GM10266 (cell line): ENCODE results near the gene SNRPA.

Source experiments
- DNase-seq: peaks from one replicate; pipeline ENCODE4 v3.0.0; 2012; ENCODE audit errors: extremely low spot score
- TF ChIP-seq, protein P1 (sequence below): IDR thresholded peaks from 2 replicates; pipeline ENCODE4 v1.5.1; 2012; ENCODE audit warnings: mild to moderate bottlenecking, low read depth; ENCODE audit not compliant: control insufficient read depth, insufficient read depth; ENCODE audit errors: missing control alignments

Gene SNRPA

DNA sequence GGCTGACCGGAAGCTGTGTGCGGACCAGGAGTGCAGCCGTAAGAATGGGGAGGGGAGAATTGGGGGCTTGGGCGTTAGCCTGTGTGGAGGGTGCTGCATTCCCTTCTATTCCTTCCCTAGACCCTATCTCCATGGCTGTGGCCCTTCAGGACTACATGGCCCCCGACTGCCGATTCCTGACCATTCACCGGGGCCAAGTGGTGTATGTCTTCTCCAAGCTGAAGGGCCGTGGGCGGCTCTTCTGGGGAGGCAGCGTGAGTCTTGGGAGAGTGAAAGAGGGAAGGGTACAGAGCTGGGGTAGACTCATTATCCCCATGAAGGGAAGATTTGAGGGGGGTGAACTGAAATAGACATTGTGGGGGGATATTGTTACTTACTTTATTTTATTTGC lies 24.6 kb downstream of the SNRPA start:
- TF ChIP-seq, protein P1, sequence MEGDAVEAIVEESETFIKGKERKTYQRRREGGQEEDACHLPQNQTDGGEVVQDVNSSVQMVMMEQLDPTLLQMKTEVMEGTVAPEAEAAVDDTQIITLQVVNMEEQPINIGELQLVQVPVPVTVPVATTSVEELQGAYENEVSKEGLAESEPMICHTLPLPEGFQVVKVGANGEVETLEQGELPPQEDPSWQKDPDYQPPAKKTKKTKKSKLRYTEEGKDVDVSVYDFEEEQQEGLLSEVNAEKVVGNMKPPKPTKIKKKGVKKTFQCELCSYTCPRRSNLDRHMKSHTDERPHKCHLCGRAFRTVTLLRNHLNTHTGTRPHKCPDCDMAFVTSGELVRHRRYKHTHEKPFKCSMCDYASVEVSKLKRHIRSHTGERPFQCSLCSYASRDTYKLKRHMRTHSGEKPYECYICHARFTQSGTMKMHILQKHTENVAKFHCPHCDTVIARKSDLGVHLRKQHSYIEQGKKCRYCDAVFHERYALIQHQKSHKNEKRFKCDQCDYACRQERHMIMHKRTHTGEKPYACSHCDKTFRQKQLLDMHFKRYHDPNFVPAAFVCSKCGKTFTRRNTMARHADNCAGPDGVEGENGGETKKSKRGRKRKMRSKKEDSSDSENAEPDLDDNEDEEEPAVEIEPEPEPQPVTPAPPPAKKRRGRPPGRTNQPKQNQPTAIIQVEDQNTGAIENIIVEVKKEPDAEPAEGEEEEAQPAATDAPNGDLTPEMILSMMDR: no peak
- no peak for DNase-seq

DNA sequence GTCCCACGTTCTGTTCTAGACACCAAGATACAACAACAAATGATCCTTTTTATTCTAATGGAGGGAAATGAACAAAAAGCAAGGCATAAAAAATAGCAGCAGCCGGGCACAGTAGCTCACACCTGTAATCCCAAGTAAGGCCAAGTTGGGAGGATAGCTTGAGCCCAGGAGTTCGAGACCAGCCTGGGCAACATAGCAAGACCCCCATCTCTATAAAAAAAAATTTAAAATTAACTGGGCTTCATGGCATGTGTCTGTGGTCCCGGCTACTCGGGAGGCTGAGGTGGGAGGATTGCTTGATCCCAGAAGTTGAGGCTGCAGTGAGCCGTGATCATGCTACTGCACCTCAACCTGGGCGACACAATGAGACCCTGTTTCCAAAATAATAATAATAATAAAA lies 25.4 kb downstream of the SNRPA start:
- no peak for DNase-seq
- TF ChIP-seq, protein P1: no peak

DNA sequence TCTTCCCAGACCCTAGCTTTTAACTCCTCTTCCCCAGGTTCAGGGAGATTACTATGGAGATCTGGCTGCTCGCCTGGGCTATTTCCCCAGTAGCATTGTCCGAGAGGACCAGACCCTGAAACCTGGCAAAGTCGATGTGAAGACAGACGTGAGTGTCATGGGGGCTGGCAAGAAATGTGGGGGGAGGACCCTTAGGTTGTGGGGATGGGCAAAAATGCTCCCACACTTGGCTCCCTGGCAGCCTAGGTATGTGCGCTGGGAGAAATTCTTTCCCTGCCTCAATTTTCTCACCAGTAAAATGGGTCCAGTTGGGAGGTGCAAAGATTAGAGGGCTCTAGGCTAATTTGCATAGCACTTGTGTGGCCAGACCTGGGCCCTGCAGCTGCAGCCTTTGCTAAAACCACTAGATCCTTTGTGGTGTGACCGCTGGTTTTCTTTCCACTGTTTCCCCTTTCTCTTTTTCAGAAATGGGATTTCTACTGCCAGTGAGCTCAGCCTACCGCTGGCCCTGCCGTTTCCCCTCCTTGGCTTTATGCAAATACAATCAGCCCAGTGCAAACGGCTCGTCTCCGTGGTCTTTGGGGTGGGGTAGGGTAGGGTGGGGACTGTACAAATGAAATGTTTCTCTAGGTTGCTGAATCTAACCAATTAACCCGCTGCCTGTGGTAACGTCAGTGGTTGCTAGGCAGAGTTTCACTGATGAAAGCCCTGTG lies 26.1 kb downstream of the SNRPA start:
- TF ChIP-seq, protein P1: no peak

DNA sequence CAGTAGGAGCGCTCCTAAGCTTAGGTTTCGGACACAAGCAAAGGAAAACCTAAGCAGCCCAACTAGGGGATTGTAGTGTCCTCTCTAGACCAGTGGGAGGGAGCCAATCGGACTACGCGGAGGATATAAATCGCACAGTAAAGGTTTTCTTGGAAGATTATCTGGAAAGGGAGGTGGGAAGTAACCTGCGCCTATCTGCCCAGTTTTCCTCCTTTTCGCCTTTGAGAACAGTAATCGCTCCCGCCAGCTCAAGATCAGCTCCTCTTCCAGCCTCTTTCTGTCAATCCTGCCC lies 26.6 kb downstream of the SNRPA start:
- TF ChIP-seq, protein P1: no peak
- DNase-seq: no peak

More for the DNA sequence above, 26.1 kb downstream of the SNRPA start:
- peak; percentile 87 for DNase-seq

DNA sequence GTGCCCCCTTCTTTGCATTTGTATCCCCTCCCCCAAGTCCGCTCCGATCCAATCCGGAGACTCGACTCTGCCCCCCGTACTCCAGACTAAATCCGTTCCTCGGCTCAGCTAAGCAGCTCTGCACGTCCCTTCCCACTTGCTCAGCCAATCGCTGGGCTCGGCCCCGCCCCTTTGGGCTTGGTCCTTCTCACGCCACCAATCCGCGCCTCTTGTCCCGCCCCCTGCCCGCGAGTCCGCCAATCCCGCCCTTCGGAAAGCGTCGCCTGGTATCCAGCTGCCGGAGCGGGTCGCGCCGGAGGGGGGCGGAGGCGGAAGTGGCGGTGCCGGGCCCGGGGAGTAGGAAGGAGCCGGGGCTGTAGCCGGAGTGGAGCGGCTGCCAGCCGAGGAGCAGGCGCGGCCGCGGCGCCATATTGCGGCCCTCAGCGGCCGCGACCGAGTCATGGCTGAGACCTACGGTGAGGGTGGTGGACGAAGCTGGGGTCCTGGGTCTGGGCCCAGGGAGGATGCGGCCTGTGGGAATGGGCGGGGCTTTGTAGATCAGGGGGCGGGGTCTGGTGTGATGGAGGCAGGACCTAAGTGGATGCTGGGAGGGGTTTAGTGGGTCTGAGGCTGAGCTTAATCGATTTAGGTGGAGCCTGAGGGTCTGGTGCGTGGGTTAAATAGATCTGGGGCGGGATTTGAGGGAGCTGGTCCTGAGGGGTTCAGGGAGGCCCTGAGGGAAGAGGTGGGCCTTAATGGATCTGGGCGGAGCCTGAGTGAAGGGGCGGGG lies 27.1 kb downstream of the SNRPA start, which contains the start of gene RAB4B:
Gene RAB4B, plus strand, starts transcription at position 311 of the 769 bp plus-strand sequence. Its CDS starts 129 bp downstream, at position 440.
- peak; percentile 94 for DNase-seq
- TF ChIP-seq, protein P1: no peak

DNA sequence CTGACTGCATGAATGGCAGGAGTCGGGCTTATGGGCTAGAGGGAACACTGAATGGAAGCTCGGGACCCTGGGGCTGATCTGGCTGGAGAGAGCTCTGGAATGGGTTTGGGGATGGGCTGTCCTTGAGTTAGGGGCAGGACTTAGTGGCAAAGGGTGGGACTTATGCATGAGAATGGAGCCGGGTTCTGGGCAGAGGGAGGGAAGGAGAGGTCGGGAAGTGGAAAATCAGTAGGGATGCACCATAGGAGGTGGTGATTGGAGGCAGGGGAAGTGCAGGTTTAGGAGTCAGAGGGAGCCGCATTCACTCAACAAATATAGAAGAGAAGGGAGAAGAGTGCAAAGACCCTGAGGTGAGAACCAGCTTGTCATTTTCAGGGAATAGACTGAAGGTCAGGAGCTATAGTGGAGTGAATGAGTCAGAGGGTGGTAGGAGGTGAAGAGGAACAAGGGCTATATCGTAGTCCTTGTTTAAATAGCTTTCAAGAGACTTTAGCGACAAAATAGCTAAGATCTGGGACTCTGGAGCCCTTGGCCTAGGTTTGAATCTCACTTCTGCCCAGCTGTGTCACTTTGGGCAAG lies 27.8 kb downstream of the SNRPA start:
- DNase-seq: no peak
- TF ChIP-seq, protein P1: no peak

DNA sequence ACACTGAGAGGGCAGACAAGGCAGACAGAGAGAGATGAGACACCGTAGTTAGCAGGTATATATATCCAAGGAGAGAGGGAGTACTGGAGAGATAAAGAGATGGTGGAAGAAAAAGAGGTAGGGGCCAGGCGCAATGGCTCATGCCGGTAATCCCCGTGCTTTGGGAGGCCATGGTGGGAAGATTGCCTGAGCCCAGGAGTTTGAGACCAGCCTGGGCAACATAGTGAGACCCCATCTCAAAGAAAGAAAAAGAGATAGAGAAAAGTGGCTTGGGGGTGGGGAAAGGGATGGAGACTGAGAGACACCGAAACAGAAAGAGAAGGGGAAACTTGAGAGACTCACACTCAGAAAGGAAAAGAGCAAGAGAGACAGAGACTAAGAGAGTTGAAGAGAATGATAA lies 29.6 kb downstream of the SNRPA start:
- no peak for DNase-seq
- TF ChIP-seq, protein P1: no peak
